HG03280 (cell line): ENCODE data around the gene OLFM2.
"Not testable (repeated sequence)": the region's sequence is repeated elsewhere in the genome, so short reads cannot be mapped to it uniquely, and the experiment has no call there.

Source experiments
- ATAC-seq: cut with Tn5 transposase; IDR thresholded peaks from one replicate; pipeline ENCODE4 v1.9.1; 2021; ENCODE audit warnings: mild to moderate bottlenecking, moderate library complexity; ENCODE audit not compliant: unreplicated experiment

OLFM2 gene

GRCh38 chr19:9865732-9866501 lies 70.4 kb downstream of the OLFM2 start:
- ATAC-seq, result no peak

- ATAC-seq, result no peak
Measured at GRCh38 chr19:9863759-9864158, 72.6 kb downstream of the OLFM2 start.

- ATAC-seq, result no peak
Measured at GRCh38 chr19:9862938-9863337, 73.4 kb downstream of the OLFM2 start.

DNA sequence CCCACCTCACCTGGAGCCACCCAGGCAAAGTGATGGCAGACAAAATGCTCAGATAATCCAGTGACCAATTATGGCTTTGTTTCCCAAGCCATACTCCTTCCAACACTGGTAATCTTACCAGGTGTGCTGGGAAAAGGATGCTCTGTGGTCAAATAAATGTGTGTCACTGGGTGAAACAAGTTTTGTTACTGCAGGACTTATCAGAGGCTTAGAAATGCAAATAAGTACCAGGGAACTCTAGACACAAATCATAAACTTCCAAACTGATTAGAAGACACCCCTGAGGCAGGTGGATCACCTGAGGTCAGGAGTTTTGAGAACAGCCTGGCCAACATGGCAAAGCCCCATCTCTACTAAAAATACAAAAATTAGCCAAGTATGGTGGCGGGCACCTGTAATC lies 74.8 kb downstream of the OLFM2 start:
- no peak for ATAC-seq

- no peak for ATAC-seq
Measured at GRCh38 chr19:9860407-9860806, 75.9 kb downstream of the OLFM2 start.

DNA sequence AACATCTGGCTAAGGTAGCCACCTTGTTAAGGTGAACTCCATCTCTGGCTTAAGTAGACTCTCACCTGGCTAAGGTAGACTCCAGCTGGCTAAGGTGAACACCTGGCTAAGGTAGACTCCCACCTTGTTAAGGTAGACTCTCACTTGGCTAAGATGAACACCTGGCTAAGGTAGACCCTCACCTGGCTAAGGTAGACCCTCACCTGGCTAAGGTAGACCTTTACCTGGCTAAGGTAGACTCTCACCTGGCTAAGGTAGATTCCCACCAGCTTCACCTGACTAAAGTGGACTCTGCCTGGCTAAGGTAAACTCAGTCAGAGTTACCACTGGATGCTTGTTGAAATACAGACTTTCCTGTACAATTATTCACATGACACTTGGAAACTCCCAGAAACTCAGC lies 77.5 kb downstream of the OLFM2 start:
- ATAC-seq, result no peak

DNA sequence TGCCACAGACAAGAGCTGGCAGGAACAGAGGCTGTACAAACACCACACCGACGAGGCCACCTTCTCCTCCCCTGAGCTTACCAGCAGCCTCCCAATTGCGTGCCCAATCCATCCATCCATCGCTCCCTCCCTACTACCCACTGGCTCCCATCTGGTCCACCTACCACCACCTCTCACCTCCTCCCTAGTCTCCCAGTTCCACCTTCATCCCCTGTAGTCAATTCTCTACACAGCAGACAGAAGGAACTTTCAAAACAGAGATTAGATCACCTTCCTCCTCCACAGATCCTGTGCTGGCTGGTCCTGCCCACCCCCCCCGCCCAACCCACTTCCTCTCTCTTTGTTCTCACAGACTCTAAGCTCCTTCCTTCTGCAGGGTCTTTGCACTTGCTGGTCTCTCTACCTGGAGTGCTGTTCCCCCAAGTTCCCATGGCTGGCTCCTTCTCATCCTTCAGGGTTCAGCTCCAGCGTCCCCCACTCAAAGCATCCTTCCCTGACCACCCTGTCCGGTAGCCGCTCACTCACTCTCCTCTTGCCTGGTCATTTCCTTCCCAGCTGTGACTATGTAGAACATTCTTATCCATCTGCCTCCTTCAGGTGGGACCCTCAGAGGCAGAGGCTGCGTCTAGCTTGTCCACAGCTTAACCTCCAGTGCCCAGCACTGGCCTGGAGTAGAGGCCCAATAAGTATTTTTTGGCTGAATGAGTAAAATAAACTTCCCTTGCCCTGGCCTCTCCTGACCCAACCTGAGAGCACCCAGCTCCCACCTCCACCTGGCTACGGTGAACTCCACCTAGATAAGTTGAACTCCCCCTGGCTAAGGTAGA lies 78.2 kb downstream of the OLFM2 start:
- no peak for ATAC-seq

DNA sequence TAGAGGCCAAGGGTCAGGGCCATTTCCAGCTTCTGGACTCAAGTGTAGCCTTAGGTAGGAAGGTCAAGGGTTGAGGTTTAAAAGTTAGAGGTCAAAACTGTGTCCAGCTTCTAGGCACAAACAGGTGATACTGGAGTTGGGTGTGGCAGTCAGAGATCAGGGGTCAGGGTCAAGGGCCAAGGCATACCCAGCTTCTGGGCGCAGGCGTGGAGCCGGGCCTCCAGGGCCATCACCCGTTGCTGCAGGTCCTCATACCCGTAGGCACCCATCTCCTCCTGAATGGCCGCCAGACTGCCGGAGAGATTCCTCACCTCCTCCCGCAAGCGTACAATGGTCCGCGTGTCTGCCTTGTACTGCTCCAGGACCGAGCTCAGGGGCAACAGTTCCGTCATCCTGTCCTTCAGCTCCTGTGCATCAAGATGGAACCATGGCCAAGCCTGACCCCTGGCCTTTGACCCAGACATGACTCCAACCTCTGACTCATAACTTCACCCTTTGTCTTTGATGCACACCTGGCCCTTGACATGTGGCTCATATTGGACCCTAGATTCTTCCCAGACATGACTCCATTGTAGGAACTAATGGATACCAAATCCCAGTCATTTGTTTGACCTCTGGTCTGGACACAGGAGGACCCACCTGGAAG lies 79.1 kb downstream of the OLFM2 start:
- ATAC-seq, result no peak

DNA sequence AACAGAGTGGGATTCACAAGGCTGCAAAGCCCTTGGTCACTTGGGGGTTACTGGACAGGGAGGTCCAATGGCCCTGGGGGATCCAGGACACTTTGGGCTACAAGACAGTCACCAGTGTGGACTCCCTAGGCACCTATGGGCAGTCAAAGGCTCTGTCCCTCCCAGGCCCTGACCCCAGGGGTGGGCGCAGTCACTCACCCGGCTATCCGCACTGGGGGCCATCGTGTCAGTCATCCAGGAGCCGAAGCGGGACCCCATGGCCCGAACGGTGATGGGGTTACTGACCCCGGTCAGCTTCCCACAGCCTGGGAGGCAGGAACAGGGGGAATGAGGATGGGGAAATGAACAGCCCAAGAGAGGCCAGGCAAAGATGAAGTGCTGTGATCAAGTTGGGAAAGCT lies 79.7 kb downstream of the OLFM2 start:
- ATAC-seq, result no peak

DNA sequence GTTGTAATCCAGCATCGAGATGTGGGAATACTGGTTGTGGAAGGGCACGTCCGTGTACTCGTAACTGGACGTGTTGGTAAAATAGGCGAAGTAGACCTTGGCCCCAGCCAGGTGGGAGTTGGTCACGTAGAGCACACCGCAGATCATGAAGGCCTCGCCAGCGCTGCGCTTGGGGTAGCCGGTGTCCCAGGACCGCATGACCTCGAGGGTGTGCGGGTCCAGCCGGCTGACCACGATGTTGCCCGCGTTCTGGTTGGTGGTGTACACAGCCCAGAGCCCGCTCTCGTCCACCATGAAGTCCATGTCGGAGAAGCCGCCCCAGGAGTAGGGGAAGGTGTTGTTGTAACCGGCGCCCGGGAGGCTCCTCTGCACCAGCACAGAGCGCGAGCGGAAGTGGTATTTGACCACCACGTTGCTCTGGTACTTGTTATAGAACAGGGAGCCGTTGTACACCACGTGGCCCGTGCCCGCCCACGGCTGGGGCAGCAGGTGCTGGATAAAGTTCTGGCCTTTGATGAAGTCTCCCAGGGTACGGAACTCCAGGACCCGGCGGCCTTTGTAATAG lies 82.0 kb downstream of the OLFM2 start:
- no peak for ATAC-seq

GRCh38 chr19:9850235-9850959 lies 85.9 kb downstream of the OLFM2 start:
- ATAC-seq, result no peak

GRCh38 chr19:9849791-9850190 lies 86.5 kb downstream of the OLFM2 start:
- no peak for ATAC-seq

GRCh38 chr19:9848762-9849161 lies 87.6 kb downstream of the OLFM2 start:
- no peak for ATAC-seq

DNA sequence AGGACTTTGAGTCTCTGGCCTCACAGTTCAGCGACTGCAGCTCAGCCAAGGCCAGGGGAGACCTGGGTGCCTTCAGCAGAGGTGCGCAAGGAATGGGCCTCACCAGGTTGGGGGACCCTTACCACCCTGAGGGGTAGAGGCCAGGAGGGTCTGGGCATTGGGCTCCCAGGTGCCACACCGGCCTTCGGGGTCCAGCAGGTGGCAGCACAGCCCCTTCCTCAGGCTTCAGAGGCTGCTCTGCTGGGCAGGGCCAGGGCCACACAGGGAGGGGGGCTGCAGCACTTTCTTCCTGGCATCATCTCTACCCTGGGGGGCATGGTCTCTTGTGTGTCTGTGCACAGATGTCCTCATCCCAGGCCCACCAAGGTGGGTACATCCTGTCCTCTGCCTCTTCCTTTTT lies 88.3 kb downstream of the OLFM2 start:
- no peak for ATAC-seq

GRCh38 chr19:9847087-9847671 lies 89.1 kb downstream of the OLFM2 start:
- no peak for ATAC-seq

- not testable (repeated sequence) for ATAC-seq
Measured at GRCh38 chr19:9843626-9844273, 92.6 kb downstream of the OLFM2 start.

DNA sequence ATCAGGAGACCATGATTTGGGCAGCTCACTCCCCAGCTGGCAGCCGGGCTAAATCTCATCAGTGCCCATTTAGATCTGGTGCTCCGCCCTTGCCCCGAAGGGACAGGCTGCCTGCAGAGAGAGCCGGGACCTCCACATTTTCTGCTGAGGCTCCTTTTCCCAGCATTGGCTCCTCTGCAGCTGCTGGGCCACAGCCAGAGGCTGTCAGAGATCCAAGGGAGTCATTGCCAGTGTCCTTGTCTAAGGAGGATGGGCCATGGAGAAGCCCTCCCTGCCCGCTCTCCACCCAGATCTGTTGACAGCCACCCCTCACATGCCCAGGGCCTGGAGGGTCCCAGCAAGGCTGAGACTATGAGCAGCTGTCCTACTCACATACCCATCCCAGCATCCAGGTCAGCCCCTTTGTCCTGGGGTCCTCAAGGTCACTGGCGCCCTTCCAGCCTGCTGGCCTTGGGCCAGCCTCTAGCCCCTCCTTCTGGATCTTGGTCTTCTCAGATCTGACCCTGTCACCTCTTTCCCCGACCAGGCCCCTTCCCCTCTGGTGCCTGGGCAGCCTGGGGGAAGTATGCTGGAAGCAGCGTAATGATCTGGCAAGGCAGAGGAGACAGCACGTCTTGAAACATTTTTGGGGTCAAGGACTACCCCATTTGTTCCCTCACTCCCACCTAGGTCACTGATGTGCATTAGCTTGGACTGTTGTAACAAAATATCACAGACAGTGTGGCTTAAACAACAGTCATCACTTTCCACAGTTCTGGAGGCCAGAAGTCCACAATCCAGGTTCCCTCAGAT lies 93.3 kb downstream of the OLFM2 start:
- no peak for ATAC-seq

DNA sequence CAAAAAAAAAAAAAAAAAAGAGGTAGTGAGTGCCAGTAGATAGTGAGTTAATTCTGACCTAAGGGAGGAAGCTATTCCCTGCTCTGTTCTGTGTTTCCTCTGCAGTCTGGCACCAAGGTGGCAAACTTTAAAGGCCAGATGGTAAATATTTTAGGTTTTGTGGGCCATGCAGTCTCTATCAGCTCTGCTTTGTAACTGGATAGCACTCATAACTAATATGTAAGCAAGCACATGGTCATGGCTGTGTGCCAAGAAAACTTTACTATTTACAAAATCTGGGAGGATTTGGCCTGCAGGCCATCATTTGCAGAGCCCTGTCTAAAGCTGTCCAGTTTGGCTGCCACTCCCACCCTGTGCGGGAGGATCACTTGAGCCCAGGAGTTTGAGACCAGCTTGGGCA lies 96.9 kb downstream of the OLFM2 start:
- ATAC-seq, result no peak

GRCh38 chr19:9838324-9838723 lies 98.0 kb downstream of the OLFM2 start:
- no peak for ATAC-seq
